Cardiac muscle cell (in vitro differentiated cells and primary cell): Measurements from ENCODE around the gene RAPGEF6. TPM values are rescaled to one million over a fixed set of nuclear protein-coding genes. Genes with fewer than 3 reads are reported as not detected.

Experiments
- DNase-seq, 2 donors: peaks; one replicate each; pipeline versions ENCODE4 v3.0.0 to v3.0.0-alpha.2; 2010 to 2017; ENCODE audit warnings: low read depth in 1 of 2, low spot score in 1 of 2
- H3K27ac ChIP-seq: fragments of 200-600 bp; sonication (generic); 2 replicates; pipeline ENCODE4 v1.5.1; 2016
- H3K27me3 ChIP-seq: fragments of 200-600 bp; sonication (generic); 2 replicates; pipeline ENCODE4 v1.6.0; 2016; ENCODE audit warnings: control low read depth
- H3K36me3 ChIP-seq: fragments of 200-600 bp; sonication (generic); 2 replicates; pipeline ENCODE4 v1.5.1; 2016; ENCODE audit warnings: control low read depth
- H3K4me1 ChIP-seq: fragments of 200-600 bp; sonication (generic); 2 replicates; pipeline ENCODE4 v1.8.1; 2017; ENCODE audit warnings: low read depth, mild to moderate bottlenecking, mixed run types
- H3K4me3 ChIP-seq: fragments of 200-600 bp; sonication (generic); 2 replicates; pipeline ENCODE4 v1.5.1; 2016; ENCODE audit warnings: mild to moderate bottlenecking
- H3K9me3 ChIP-seq: fragments of 200-600 bp; sonication (generic); 2 replicates; pipeline ENCODE4 v1.5.1; 2017; ENCODE audit warnings: low read depth, mild to moderate bottlenecking, control low read depth
- CTCF ChIP-seq: IDR thresholded peaks from 2 replicates; pipeline ENCODE4 v1.5.1; 2012; ENCODE audit warnings: low read depth, mild to moderate bottlenecking, low read length
- polyA plus RNA-seq: library from polyadenylated mRNA; unstranded; fragments of >200 nt; fragmentation: Nextera tagmentation; extraction: Ambion mirVana; gene quantifications from 2 replicates; pipeline ENCODE4 v1.2.1, GENCODE V29; 2016
- total RNA-seq: library from RNA; depleted of rRNA; stranded (reverse); fragments of >200 nt; gene quantifications from 2 replicates; pipeline ENCODE4 v1.2.3, GENCODE V29; 2016

RAPGEF6 gene
- total and polyA plus RNA-seq, 2 experiments from 2014 or later, result 10.8 to 22.3 TPM

GRCh38 chr5:131548176-131548575, 86.9 kb downstream of the RAPGEF6 start:
- DNase-seq, result no peak
- Histone ChIP-seq H3K4me1 (no peaks in the 10 kb centered on the region), H3K27me3 (no peaks in the 10 kb centered on the region), H3K36me3 (peaks cover 7% of the 10 kb centered on the region), H3K9me3 (no peaks in the 10 kb centered on the region), H3K27ac (no peak overlapping the region), H3K4me3 (no peak overlapping the region)
- no peak for TF ChIP-seq CTCF

- Histone ChIP-seq H3K9me3 (no peaks in the 10 kb centered on the region), H3K27me3 (no peaks in the 10 kb centered on the region), H3K4me3 (no peak overlapping the region), H3K36me3 (peaks cover 7% of the 10 kb centered on the region), H3K27ac (no peak overlapping the region), H3K4me1 (no peaks in the 10 kb centered on the region)
- DNase-seq, result no peak
- no peak for TF ChIP-seq CTCF
These were observed 89.2 kb downstream of the RAPGEF6 start for GRCh38 chr5:131545845-131546244.

GRCh38 chr5:131542723-131543122, 92.3 kb downstream of the RAPGEF6 start:
- no peak for TF ChIP-seq CTCF
- Histone ChIP-seq H3K9me3 (no peaks in the 10 kb centered on the region), H3K27ac (no peak overlapping the region), H3K4me1 (no peaks in the 10 kb centered on the region), H3K27me3 (no peaks in the 10 kb centered on the region), H3K4me3 (no peak overlapping the region), H3K36me3 (peaks cover 7% of the 10 kb centered on the region)
- DNase-seq, result no peak

- H3K4me1 ChIP-seq, result peaks cover under 1% of the 10 kb centered on the region
- H3K9me3 ChIP-seq, result no peaks in the 10 kb centered on the region
- H3K27me3 ChIP-seq, result no peaks in the 10 kb centered on the region
- no peak overlapping the region for H3K4me3 ChIP-seq
- no peak overlapping the region for H3K27ac ChIP-seq
- peaks cover 2% of the 10 kb centered on the region for H3K36me3 ChIP-seq
- TF ChIP-seq CTCF, result no peak
- DNase-seq, result no peak
These were observed 93.3 kb downstream of the RAPGEF6 start for GRCh38 chr5:131541762-131542161.

GRCh38 chr5:131541071-131541470, 94.0 kb downstream of the RAPGEF6 start:
- H3K4me3 ChIP-seq, result no peak overlapping the region
- peaks cover 7% of the 10 kb centered on the region for H3K4me1 ChIP-seq
- no peak for DNase-seq
- H3K27ac ChIP-seq, result no peak overlapping the region
- H3K9me3 ChIP-seq, result no peaks in the 10 kb centered on the region
- no peaks in the 10 kb centered on the region for H3K36me3 ChIP-seq
- TF ChIP-seq CTCF, result no peak
- no peaks in the 10 kb centered on the region for H3K27me3 ChIP-seq

GRCh38 chr5:131539251-131539650, 95.8 kb downstream of the RAPGEF6 start:
- no peak for TF ChIP-seq CTCF
- H3K9me3 ChIP-seq, result no peaks in the 10 kb centered on the region
- H3K4me3 ChIP-seq, result no peak overlapping the region
- no peaks in the 10 kb centered on the region for H3K36me3 ChIP-seq
- DNase-seq, result no peak
- H3K4me1 ChIP-seq, result peaks cover 7% of the 10 kb centered on the region
- H3K27ac ChIP-seq, result no peak overlapping the region
- no peaks in the 10 kb centered on the region for H3K27me3 ChIP-seq
